NCI-H2196 treated with DMSO at 0.1 percent for 48 hours (cell line): Measurements from ENCODE around the gene BDH1.
"Not testable (repeated sequence)": the region's sequence is repeated elsewhere in the genome, so short reads cannot be mapped to it uniquely, and the experiment has no call there.

Experiments
- DNase-seq: peaks from one replicate; lab custom pipeline; 2025; ENCODE audit not compliant: unreplicated experiment; lab: John Stamatoyannopoulos, UW

BDH1 gene

DNA sequence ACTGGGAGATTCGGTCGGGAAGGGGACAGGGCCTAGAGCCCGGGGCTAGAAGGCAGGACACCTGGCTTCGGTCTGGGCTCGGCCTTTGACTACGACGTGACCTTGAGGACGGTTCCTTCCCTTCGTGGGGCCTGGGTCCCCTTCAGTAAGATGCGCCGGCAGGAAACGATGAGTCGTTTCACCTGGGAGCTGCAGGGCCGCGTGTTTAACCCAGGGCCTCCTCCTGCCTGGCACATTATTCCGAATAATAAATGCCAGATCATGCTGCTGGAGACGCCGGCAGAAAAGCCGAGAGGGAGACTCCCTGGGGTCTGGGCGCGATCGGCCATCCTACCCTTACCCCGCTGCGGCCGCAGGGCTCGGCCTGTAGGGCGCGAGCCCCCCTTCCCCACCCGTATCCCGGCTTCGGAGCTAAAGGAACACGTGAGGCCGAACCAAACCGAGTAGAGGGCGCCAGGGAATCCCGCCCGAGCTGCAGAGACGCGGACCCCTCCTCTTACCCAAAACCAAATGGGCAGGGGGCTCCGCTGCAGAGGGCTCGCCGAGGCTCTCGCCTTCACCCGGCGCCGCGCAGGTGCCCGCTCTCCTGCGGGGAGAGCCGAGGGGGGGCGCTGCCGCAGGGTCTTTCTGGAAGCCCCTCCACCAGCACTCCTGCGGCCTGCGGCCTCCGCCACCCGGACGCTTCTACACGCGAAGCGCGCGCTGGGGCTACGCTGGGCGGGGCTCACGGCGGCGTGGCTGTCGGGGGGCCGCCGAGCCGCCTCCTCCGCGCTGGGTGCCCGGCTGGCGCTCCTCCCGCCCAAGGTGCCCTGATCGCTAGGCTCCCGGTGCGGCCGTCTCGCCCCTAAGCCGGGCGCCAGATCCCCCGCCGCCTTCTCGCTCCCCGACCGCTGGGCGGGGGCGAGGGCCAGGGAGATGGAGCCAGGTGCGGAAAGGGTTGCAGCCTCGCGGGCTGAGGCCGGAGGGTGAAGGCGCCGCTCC is at the start of gene BDH1:
Gene BDH1 (minus strand): TSS at position 688 of the 981 bp plus-strand sequence. CDS start 9,525 bp downstream, outside the sequence.
- peak; percentile 51 for DNase-seq

DNA sequence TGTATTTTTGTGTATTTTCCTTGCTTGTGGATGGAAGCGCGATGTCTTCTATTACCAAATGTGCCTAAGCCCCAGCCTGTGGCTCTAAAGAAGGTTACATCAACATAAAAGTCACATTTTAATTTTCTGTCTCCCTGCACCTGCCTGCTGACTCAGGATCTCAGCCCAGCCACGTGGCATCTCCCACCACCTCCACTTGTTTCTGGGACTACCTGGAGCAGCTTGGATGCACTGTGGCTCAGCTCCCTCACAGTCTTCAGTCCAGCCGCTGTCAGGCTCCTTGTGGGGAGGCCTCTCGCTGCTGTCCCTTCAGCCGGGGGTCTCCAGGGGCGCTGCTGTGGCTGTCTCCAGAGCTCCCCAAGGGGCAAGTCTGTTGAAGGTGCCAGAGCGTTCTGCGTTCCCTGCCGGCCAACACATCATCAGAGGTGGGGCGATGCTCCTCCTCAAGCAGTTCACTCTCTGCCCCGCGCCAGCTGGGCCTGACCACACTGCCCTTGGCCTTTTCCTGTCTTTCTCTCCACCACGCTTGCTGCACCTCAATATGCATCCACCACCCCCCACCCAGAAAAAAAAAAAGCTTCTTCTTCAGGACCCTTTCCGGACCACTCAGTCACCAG is 47.7 kb upstream of the BDH1 start:
- no peak for DNase-seq

- DNase-seq: not testable (repeated sequence)
Observed at GRCh38 chr3:197602351-197602750, 46.6 kb upstream of the BDH1 start.

GRCh38 chr3:197601566-197601840 is 45.7 kb upstream of the BDH1 start:
- not testable (repeated sequence) for DNase-seq

DNA sequence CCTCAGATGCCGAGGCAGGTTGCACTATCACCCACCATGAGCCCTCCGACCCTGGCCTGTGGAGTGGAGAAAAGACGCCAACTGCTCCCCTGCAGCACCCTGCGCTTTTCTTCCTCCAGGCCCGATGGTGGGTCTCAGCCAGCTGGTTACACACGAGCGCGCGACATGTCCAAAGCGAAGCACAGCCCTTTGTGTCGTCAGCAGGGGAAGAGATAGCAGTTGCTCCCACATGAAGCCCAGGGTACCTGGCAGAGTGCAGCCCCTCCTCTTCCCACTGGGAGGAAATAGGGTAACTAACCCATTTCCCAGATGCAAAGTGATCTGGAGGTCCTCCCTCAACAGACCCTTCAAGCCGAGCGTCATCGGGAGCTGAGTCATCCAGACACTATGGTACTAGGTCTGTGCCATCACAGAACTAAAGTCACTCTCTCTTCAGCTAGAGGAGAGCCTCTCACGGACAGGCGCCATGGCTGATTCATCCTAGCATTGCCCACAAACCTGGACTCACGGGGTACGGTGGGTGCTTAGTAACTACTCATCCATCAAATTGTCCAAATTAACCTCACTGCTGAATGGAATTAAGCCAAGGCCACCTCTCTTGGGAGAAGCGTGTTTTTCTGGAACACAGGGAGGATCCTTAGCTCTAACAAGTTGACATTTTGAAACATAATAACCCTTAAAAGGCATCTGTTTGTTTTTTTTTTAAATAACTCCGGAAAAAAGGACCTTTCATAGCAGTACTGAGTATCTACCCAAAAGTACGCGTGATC is 45.2 kb upstream of the BDH1 start:
- DNase-seq: no peak

DNA sequence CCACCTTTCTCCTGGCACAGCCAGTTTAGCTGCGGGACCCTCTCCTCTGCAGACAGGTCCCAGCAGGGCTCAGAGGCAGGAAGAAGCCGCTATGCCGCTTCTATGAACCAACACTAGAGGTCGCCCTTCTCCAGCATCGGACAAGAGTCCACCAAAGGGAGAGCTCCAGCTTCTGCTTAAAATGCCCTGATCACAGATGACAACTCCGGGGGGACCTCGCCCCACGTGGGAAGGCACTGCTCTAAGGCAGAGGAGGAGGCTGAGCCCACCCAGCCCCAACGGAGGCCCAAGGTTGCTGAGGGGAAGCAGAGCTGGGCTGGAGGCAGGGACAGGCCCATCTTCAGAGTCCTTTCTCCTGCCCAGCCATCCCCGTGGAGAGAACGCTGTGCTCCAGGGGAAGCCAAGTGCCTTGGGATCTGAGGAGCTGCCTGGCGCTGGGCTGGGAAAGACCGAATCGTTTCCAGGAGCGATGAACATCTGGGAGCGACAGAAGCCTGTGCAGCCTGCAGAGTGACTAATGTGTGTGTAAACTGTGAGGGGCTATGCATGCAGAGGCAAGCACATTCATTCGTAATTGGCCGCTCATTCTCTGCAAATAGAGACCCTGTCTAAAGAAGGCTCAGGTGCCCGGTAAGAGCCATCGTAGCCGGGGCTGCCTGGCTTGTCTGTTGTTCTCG is 43.5 kb upstream of the BDH1 start:
- DNase-seq: no peak

- DNase-seq: no peak
Observed at GRCh38 chr3:197598404-197598980, 42.7 kb upstream of the BDH1 start.

GRCh38 chr3:197597335-197597734 is 41.6 kb upstream of the BDH1 start:
- no peak for DNase-seq

DNA sequence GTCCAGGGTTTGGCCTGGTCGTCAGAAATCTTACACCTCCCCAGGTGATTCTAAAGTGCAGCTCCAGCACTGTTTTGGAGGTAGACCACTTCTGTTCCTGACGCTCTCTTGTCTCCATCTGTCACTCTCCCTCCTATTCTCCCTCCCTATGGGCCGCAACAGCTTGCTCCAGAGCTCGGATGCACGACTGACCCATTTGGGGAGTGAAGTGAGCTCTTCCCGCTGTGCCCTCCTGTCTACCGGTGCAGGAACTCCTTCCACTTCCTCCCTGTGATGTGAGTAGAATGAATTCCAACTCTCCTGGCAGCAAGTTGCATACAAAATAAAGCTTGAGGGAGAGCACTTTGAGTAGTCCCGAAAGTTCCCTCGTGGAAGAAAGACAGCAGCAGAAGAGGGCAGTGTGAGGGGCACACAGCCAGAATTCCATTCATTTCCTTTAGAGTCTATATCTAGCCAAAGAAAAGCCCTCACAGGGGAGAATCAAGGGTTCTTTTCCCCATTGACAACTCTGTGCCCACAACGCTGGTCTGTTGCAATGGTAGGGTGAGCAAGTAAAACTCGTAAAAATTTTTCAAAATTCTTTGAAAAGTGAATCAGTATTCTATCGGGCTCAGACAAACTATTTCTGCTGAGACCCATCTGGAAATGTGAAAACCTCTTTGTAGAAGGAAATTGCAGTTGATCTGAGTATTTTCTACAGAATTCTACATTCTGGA is 39.9 kb upstream of the BDH1 start:
- DNase-seq: no peak

DNA sequence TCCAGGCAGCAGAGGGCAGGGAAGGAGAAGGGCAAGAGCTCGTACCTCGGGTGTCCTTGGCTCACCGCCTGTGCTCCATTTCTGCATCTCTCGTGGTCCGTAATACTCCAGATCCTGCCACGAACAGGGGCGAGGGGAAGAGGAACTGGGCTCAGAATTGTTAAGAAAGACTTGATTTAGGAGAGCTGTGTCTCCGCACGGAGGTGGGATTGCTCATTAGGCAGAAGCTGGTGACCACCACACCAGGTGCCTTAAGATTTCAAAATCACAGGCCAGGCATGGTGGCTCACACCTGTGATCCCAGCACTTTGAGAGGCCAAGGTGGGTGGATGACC is 37.2 kb upstream of the BDH1 start:
- DNase-seq: no peak

- DNase-seq: no peak
Observed at GRCh38 chr3:197592361-197593045, 36.7 kb upstream of the BDH1 start.

- DNase-seq: no peak
Observed at GRCh38 chr3:197591816-197592215, 36.0 kb upstream of the BDH1 start.

DNA sequence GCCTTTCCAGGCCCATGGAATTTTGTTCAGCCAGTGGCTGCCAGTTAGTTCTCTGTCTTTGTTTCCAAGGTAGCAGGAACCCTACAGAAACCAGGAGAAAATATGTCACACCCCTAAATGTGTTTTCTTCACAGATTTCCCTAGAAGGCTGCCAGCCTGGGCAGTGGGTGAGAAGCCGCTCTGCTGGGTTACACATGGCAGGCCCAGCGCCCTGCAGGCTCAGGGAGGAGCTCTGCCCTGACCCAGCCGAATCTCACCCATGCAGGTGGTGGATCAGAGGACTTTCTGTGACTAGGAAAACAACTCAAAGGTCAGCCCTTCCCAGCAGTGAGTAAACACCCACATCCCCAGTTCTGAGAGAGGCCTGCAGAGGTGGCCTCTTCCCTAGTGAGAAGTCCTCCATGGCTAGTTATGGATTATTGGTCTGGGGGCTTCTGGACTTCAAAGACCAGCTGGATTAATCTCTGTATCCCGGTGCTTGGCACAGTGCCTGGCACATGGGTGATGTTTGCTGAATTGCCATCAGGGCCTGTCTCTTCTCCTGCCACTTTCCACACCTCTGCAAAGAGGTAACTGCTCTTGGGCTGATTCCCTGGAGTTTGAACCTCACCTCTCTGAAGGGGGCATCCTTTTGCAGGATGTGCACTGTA is 34.7 kb upstream of the BDH1 start:
- DNase-seq: no peak

- no peak for DNase-seq
Observed at GRCh38 chr3:197589545-197589944, 33.8 kb upstream of the BDH1 start.

- not testable (repeated sequence) for DNase-seq
Observed at GRCh38 chr3:197586768-197587167, 31.0 kb upstream of the BDH1 start.

GRCh38 chr3:197586181-197586580 is 30.4 kb upstream of the BDH1 start:
- no peak for DNase-seq

- DNase-seq: no peak
Observed at GRCh38 chr3:197584733-197585132, 29.0 kb upstream of the BDH1 start.

DNA sequence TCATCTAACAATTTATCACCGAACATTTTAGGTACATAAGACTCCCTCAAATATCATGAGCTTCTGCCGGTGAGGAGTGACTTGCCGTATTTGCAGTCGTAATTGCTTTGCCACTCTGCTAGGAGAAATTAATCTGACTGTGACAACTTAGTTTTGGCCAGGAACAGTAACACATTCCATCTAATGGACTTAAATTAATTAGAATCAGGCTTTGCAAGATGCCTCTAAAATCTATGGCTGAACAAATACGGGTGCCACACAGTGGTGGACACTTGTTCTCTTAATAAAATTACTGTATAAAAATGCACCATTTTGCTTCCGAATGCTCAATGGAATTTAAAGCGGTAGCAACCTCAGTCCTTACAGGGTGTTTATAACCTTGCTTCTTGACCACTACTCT is 27.6 kb upstream of the BDH1 start:
- no peak for DNase-seq

DNA sequence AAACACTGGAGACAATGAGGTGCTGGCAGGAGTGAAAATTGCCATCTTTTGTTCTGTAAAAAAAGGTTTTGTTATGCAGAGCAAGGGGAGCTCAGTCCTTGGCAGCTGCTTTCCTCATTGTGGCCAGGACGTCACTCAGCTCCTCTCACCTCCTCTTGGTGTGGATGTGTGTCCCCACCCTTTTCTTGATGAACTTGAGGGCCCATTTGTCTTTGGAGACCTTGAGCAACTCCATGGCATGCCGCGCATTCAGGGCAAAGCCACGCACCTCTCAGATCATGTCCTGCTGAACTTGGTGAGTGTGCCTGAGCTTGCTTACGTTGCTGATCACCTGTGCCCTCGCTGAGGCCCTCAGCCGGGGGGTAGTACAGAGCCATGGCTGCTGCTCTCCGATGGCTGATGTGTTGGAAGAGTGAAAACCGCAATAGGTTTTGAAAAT is 24.5 kb upstream of the BDH1 start:
- DNase-seq: no peak
